DOHH2 (cell line): ENCODE results near the gene UGT1A5.

Source experiments
- H3F3A ChIP-seq: fragments of 200-600 bp; sonication (generic), shearing (Covaris generic); 2 replicates; pipeline ENCODE4 v1.6.0; 2016; ENCODE audit warnings: antibody characterized with exemption, mild to moderate bottlenecking; ENCODE audit not compliant: control insufficient read depth, insufficient read depth
- H3K27ac ChIP-seq: fragments of 200-600 bp; sonication (generic); 2 replicates; pipeline ENCODE4 v1.5.1; 2014; ENCODE audit warnings: low read depth, mild to moderate bottlenecking, low read length, moderate library complexity
- H3K27me3 ChIP-seq: fragments of 200-600 bp; sonication (generic); 2 replicates; pipeline ENCODE4 v1.6.1; 2014; ENCODE audit warnings: mild to moderate bottlenecking, low read length, mixed read lengths; ENCODE audit not compliant: control insufficient read depth
- H3K36me3 ChIP-seq: fragments of 200-600 bp; sonication (generic); 2 replicates; pipeline ENCODE4 v1.6.1; 2014; ENCODE audit warnings: mild to moderate bottlenecking, low read length, moderate library complexity, mixed read lengths; ENCODE audit not compliant: control insufficient read depth
- H3K4me1 ChIP-seq: fragments of 200-600 bp; sonication (generic); 2 replicates; pipeline ENCODE4 v1.6.1; 2014; ENCODE audit warnings: mild to moderate bottlenecking, low read length, mixed read lengths; ENCODE audit not compliant: control insufficient read depth
- H3K4me2 ChIP-seq: fragments of 200-600 bp; sonication (generic); 2 replicates; pipeline ENCODE4 v1.6.0; 2014; ENCODE audit warnings: mild to moderate bottlenecking, low read length, moderate library complexity
- H3K4me3 ChIP-seq: fragments of 200-600 bp; sonication (generic); 2 replicates; pipeline ENCODE4 v1.5.1; 2014; ENCODE audit warnings: mild to moderate bottlenecking, low read length, mixed read lengths
- H3K79me2 ChIP-seq: fragments of 200-600 bp; sonication (generic); 2 replicates; pipeline ENCODE4 v1.6.1; 2014; ENCODE audit warnings: mild to moderate bottlenecking, low read length, mixed read lengths; ENCODE audit not compliant: control insufficient read depth
- H3K9me2 ChIP-seq: fragments of 200-600 bp; sonication (generic); replicated peaks from 2 replicates; pipeline ENCODE4 v1.6.1; 2014; ENCODE audit warnings: mild to moderate bottlenecking, low read length, mixed read lengths; ENCODE audit not compliant: control insufficient read depth
- H3K9me3 ChIP-seq: fragments of 200-600 bp; sonication (generic); 2 replicates; pipeline ENCODE4 v1.6.1; 2014; ENCODE audit warnings: antibody characterized with exemption, low read length, mixed read lengths; ENCODE audit not compliant: control insufficient read depth, insufficient read depth
- H4K20me1 ChIP-seq: fragments of 200-600 bp; sonication (generic); 2 replicates; pipeline ENCODE4 v1.6.0; 2014; ENCODE audit warnings: low read depth, mild to moderate bottlenecking, antibody characterized with exemption, low read length, moderate library complexity; ENCODE audit not compliant: control insufficient read depth, insufficient read depth
- CTCF ChIP-seq: fragments of 200-600 bp; sonication (generic); IDR thresholded peaks from one replicate; pipeline ENCODE4 v1.5.1; 2014; ENCODE audit warnings: antibody characterized with exemption, mild to moderate bottlenecking, low read depth, low read length; ENCODE audit not compliant: poor library complexity, severe bottlenecking
- EZH2phosphoT487 ChIP-seq: fragments of 200-600 bp; sonication (generic); IDR thresholded peaks from 2 replicates; pipeline ENCODE4 v1.6.1; 2017; ENCODE audit warnings: borderline replicate concordance, mild to moderate bottlenecking, antibody characterized with exemption, low read length, moderate library complexity, mixed read lengths

Gene UGT1A5

DNA sequence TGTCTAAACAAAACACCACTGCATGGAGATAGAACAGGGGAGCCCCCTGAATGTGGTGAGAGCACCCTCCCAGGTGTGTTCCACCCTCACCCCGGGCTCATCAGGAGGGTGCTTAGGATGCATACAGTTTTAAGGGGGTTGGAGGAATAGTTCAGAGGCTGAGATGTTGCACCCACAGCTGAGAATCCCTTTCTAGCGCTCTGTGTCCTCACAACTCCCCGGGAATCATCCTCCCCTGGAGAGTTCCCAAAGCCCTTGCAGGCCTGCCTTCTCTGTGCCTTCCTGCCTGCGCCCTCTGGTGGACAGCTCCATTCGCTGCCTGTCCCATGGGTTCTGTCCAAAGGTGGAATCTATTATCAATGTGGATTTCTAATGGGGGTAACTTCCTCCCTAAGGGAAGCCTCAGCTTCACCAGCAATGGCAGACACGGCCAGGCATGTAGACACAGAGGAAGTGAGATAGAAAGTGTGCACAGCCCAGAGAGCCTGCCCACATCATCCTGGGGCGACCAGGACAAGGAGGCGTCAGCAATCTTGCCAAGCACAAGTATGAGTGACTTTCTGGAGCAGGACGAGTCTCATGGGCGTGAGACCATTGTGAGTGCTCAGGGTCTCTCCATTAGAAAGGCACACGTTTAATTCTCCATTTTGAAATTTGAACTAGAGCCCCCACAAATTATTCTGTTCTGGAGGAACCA is 1.2 kb upstream of the UGT1A5 start:
- Histone ChIP-seq H3K36me3 (no peaks in the 10 kb centered on the region), H3K79me2 (no peaks in the 10 kb centered on the region), H4K20me1 (no peaks in the 10 kb centered on the region), H3K4me1 (no peaks in the 10 kb centered on the region), H3F3A (no peaks in the 10 kb centered on the region), H3K27me3 (peaks cover 7% of the 10 kb centered on the region; the same call in 1 of the 2 replicates), H3K27ac (no peak overlapping the region), H3K9me2 (no peaks in the 10 kb centered on the region), H3K9me3 (no peaks in the 10 kb centered on the region), H3K4me2 (no peak overlapping the region), H3K4me3 (no peak overlapping the region)
- TF ChIP-seq CTCF = peak; percentile 94
- TF ChIP-seq EZH2phosphoT487 = no peak

DNA sequence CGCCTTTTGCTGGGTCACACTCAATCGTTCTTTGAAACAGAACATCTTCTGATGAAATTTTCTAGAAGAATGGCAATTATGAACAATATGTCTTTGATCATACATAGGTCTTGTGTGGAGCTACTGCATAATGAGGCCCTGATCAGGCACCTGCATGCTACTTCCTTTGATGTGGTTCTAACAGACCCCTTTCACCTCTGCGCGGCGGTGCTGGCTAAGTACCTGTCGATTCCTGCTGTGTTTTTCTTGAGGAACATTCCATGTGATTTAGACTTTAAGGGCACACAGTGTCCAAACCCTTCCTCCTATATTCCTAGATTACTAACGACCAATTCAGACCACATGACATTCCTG is 532 bp downstream of the UGT1A5 start:
- Histone ChIP-seq H3K27me3 (peaks cover 10% of the 10 kb centered on the region; the same call in 1 of the 2 replicates), H3K9me3 (no peaks in the 10 kb centered on the region), H3K27ac (no peak overlapping the region), H3K4me2 (no peak overlapping the region), H3K4me1 (no peaks in the 10 kb centered on the region), H3F3A (no peaks in the 10 kb centered on the region), H4K20me1 (no peaks in the 10 kb centered on the region), H3K4me3 (no peak overlapping the region), H3K36me3 (no peaks in the 10 kb centered on the region), H3K79me2 (no peaks in the 10 kb centered on the region), H3K9me2 (no peaks in the 10 kb centered on the region)
- no peak for TF ChIP-seq CTCF
- no peak for TF ChIP-seq EZH2phosphoT487

GRCh38 chr2:233714121-233714520 is 1.4 kb downstream of the UGT1A5 start:
- H3K4me2 ChIP-seq = no peak overlapping the region
- H3K9me2 ChIP-seq = no peaks in the 10 kb centered on the region
- no peak overlapping the region for H3K27ac ChIP-seq
- no peaks in the 10 kb centered on the region for H3K4me1 ChIP-seq
- no peaks in the 10 kb centered on the region for H3F3A ChIP-seq
- H3K9me3 ChIP-seq = no peaks in the 10 kb centered on the region
- no peak overlapping the region for H3K4me3 ChIP-seq
- H4K20me1 ChIP-seq = no peaks in the 10 kb centered on the region
- H3K27me3 ChIP-seq = peaks cover 10% of the 10 kb centered on the region; the same call in 1 of the 2 replicates
- H3K36me3 ChIP-seq = no peaks in the 10 kb centered on the region
- TF ChIP-seq CTCF (no peak), EZH2phosphoT487 (no peak)
- no peaks in the 10 kb centered on the region for H3K79me2 ChIP-seq
